ENCODE results near the gene PSENEN. TPM values are rescaled to one million over a fixed set of nuclear protein-coding genes. Genes with fewer than 3 reads are reported as not detected.
A peak's percentile ranks its signal among the peaks of the same experiment; 100 is the strongest.

PSENEN gene
- total and polyA plus RNA-seq, 9 of the 15 experiments (the other 6 are each of a cell fraction or from before 2014, with no cell fraction given): 34.5 to 299 (median 61.1) TPM

DNA sequence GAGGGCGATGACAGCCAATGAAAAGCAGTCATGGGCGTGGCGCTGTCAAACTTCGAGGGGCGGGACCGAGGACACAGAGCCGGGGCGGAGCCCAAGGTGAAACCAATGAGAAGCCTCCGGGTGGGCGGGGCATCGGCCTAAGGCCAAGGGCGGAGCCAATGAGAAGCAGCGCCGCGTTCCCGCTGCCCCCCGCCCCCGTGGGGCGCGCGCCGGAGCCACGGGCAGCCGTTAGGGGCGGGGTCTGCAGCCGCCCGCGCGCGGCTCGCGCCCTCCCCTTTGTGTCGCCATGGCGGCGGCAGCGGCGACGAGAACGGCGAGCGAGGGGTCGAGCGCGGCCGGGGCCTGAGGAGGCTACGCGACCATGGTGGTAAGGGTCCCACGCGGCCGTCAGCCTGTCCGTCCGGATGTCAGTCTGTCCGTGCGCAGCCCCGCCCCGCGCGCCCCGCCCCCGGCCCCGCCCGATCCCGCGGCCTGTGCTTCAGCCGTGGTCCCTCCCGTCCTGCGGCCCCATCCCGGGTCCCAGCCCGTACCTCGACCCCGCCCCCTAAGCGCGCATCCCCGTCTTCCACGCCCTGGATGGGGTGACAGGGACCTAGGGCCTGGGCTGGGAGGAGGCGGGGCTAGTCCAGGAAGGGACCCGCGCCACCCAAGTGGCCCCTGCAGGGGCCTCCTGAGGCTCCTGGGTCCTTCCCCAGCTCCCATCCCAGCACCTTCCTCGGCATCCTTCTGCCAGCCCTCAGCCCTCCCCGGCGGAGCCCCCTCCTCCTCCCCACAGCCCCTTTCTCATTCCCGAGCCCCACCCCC is 30.0 kb downstream of the PSENEN start, which contains the start of gene ARHGAP33 (continued):
- TF ChIP-seq, protein P1, sequence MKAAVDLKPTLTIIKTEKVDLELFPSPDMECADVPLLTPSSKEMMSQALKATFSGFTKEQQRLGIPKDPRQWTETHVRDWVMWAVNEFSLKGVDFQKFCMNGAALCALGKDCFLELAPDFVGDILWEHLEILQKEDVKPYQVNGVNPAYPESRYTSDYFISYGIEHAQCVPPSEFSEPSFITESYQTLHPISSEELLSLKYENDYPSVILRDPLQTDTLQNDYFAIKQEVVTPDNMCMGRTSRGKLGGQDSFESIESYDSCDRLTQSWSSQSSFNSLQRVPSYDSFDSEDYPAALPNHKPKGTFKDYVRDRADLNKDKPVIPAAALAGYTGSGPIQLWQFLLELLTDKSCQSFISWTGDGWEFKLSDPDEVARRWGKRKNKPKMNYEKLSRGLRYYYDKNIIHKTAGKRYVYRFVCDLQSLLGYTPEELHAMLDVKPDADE (conservative IDR thresholded peaks at IDR 0.05; ENCODE audit: control insufficient read depth, low read depth, low read length): 0 out of 2 replicates have a peak, but pooled peaks have one; percentile 49
- no peak; the same call in 1 of the 2 replicates for TF ChIP-seq L3MBTL2 (IDR thresholded peaks at IDR 0.05)
- TF ChIP-seq, protein P2, sequence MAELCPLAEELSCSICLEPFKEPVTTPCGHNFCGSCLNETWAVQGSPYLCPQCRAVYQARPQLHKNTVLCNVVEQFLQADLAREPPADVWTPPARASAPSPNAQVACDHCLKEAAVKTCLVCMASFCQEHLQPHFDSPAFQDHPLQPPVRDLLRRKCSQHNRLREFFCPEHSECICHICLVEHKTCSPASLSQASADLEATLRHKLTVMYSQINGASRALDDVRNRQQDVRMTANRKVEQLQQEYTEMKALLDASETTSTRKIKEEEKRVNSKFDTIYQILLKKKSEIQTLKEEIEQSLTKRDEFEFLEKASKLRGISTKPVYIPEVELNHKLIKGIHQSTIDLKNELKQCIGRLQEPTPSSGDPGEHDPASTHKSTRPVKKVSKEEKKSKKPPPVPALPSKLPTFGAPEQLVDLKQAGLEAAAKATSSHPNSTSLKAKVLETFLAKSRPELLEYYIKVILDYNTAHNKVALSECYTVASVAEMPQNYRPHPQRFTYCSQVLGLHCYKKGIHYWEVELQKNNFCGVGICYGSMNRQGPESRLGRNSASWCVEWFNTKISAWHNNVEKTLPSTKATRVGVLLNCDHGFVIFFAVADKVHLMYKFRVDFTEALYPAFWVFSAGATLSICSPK (IDR thresholded peaks at IDR 0.05; ENCODE audit: borderline replicate concordance): no peak
- no peak for TF ChIP-seq DDX20 (tag; IDR thresholded peaks at IDR 0.05; ENCODE audit: low read depth)
- TF ChIP-seq ATF1 (CRISPR knock-in tag; IDR thresholded peaks at IDR 0.05): no peak
- peak; percentile 65; the same call in 1 of the 2 replicates for TF ChIP-seq ATF1 (tag; IDR thresholded peaks at IDR 0.05)
- TF ChIP-seq KLF13 (tag; IDR thresholded peaks at IDR 0.05; ENCODE audit: borderline replicate concordance, low read depth): peak; percentile 59; the same call in 1 of the 2 replicates
- no peak for TF ChIP-seq MTF1 (CRISPR knock-in tag; IDR thresholded peaks at IDR 0.05; ENCODE audit: borderline replicate concordance)
- TF ChIP-seq NFRKB (IDR thresholded peaks at IDR 0.05; ENCODE audit: low read depth): no peak
- no peak for TF ChIP-seq ELF4 (CRISPR knock-in tag; IDR thresholded peaks at IDR 0.05)
- TF ChIP-seq NFYB (IDR thresholded peaks at IDR 0.05; ENCODE audit: extremely low read depth, insufficient read length): peak; percentile 84
- TF ChIP-seq, protein P3, sequence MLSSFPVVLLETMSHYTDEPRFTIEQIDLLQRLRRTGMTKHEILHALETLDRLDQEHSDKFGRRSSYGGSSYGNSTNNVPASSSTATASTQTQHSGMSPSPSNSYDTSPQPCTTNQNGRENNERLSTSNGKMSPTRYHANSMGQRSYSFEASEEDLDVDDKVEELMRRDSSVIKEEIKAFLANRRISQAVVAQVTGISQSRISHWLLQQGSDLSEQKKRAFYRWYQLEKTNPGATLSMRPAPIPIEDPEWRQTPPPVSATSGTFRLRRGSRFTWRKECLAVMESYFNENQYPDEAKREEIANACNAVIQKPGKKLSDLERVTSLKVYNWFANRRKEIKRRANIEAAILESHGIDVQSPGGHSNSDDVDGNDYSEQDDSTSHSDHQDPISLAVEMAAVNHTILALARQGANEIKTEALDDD (IDR thresholded peaks at IDR 0.05): no peak
- TF ChIP-seq, protein P4, sequence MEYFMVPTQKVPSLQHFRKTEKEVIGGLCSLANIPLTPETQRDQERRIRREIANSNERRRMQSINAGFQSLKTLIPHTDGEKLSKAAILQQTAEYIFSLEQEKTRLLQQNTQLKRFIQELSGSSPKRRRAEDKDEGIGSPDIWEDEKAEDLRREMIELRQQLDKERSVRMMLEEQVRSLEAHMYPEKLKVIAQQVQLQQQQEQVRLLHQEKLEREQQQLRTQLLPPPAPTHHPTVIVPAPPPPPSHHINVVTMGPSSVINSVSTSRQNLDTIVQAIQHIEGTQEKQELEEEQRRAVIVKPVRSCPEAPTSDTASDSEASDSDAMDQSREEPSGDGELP (CRISPR knock-in tag; IDR thresholded peaks at IDR 0.05; ENCODE audit: borderline replicate concordance): peak; percentile 32; the same call in 1 of the 2 replicates
- no peak for TF ChIP-seq ETV6 (IDR thresholded peaks at IDR 0.05; ENCODE audit: borderline replicate concordance in 1 of 2, low read depth in 2 of 2, low read length in 1 of 2)
- no peak for TF ChIP-seq ETV6 (CRISPR knock-in tag; IDR thresholded peaks at IDR 0.05; ENCODE audit: borderline replicate concordance)
- no peak for TF ChIP-seq TSC22D4 (tag; IDR thresholded peaks at IDR 0.05)
- TF ChIP-seq NFIX (CRISPR knock-in tag; IDR thresholded peaks at IDR 0.05; ENCODE audit: low read depth): no peak
- no peak for TF ChIP-seq ZNF444 (CRISPR knock-in tag; IDR thresholded peaks at IDR 0.05)
- no peak for TF ChIP-seq PCBP2 (IDR thresholded peaks at IDR 0.05; ENCODE audit: low read depth, low read length, poor library complexity, severe bottlenecking)
